ENCODE results near the gene GADD45B. TPM values are rescaled to one million over a fixed set of nuclear protein-coding genes. Genes with fewer than 3 reads are reported as not detected.
"Not testable (repeated sequence)": the region's sequence is repeated elsewhere in the genome, so short reads cannot be mapped to it uniquely, and the experiment has no call there.

The GADD45B gene
- polyA plus RNA-seq, 3 donors = 9.9 to 10.5 (median 10.1) TPM

- no peak for DNase-seq
Observed at GRCh38 chr19:2484178-2484937, 8.4 kb downstream of the GADD45B start.

GRCh38 chr19:2485428-2485827, 9.5 kb downstream of the GADD45B start:
- DNase-seq = no peak

DNA sequence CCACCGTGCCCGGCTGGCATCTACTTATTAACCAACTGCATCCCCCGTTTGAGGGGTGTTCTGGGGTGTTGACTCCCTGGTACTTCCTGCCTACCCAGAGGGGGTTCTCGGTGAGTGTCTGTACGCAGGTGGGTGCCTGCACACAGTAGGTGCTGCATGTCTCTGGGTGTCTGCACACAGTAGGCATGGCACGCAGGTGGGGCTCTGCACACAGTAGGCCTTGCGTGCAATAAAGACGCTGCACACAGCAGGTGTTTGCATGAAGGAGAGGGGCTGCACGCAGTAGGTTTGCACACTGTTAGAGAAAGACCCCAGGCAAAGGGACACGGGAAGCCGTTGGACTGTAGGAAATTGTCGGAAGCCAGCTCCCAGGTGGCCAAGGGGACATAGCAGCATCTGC, 11.2 kb downstream of the GADD45B start:
- DNase-seq = no peak

GRCh38 chr19:2487842-2488241, 11.9 kb downstream of the GADD45B start:
- no peak for DNase-seq

- no peak for DNase-seq
Observed at GRCh38 chr19:2488405-2488941, 12.5 kb downstream of the GADD45B start.

DNA sequence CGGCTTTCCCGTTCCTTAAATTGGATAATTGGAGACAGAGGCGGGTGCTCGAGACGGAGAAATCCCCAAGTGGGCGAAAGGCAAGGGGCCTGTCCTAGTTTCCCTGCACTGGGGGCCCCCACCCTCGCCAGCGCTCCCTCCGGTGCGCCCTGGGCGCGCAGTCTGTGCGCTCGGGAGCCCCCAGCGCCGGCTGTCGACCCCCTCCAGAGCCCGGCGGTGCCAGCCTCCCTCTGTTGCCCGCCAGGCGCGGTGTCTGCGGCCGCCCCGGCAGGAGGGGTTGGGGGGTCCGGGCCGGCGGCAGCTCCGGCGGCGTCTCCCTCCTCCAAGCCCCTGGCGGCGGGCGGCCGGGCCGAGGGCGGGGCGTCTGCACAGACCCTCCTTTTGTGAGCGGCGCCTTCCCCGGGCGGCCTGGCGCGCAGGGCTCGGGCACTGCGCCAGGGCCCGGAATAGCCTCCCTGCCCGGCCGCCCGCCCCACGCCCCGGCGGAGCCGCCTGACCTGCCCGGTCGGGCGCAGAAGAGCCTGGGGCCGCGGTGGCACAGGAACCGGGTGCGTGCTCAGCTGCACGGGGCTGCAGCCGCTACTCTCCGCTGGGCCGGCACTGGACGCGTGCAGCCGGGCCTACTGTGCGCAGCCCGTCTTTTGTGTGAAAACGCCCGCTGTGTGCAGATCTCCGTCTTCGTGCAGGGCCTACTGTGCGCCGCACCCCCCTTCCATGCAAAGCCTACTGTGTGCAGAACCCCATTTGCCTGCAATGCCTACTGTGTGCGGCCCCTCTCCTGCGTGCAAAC, 13.2 kb downstream of the GADD45B start:
- no peak for DNase-seq

GRCh38 chr19:2490659-2491058, 14.7 kb downstream of the GADD45B start:
- DNase-seq = no peak

- no peak for DNase-seq
Observed at GRCh38 chr19:2491130-2491801, 15.3 kb downstream of the GADD45B start.

GRCh38 chr19:2492870-2493269, 16.9 kb downstream of the GADD45B start:
- no peak for DNase-seq

DNA sequence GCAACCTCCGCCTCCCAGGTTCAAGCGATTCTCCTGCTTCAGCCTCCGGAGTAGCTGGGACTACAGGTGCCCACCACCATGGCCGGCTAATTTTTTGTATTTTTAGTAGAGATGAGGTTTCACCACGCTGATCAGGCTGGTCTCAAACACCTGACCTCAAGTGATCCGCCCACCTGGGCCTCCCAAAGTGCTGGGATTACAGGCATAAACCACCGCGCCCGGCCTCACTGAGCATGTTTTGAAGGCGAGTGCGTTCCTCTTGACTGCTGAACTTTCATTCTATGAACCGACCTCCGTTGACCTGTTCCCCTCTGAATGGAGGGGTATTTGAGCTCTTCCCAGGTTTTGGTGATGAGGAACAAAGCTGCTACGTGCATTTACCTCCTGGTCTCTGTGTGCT, 17.5 kb downstream of the GADD45B start:
- DNase-seq = not testable (repeated sequence)

DNA sequence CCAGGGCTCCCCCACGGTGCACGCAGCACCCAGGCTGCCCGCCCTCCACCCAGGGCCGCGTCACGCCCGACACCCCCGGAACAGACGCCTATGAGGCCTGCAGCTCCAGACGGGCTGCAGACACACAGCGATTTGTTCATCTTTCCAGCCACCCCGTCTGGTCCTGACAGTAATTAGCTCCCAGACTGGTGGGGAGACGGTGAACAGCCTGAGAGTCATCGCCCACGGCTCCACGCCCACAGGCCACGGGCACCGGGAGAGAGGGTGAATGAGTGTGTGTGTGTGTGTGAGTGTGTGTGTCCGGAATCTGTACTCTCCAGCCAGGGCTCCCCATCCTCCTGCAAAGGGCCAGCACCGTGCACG, 18.1 kb downstream of the GADD45B start:
- no peak for DNase-seq

DNA sequence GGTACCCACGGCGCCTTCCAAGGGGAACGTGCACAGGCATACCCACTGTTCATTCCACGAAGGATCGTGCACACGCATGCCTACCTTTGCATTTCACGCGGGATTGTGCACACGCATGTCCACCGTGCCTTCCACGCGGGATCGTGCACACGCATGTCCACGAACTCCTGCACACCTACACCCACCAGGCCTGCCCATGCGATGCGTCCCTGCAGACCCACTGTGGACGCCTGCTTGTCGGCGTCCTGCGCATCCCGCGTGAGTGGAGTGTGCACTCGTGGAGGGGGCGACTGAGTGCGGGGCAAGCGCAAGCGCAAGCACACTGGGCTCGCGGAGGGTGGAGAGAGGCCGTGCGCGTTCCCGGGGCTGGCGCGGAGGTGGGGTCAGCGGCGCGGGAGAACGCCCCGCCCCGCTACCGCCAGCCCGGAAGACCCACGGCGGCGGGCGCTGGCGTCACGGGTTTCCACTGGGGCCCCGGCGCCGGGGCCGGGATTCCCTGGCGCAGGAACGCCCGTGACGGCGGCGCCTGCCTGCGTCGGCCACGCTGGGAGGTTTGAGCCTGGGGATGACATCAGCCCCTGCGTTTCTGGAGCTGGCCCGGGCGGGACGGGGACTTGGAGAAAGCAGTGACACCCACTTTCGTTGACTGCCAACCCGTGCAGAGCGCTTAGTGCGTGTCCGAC, 18.7 kb downstream of the GADD45B start:
- no peak for DNase-seq

DNA sequence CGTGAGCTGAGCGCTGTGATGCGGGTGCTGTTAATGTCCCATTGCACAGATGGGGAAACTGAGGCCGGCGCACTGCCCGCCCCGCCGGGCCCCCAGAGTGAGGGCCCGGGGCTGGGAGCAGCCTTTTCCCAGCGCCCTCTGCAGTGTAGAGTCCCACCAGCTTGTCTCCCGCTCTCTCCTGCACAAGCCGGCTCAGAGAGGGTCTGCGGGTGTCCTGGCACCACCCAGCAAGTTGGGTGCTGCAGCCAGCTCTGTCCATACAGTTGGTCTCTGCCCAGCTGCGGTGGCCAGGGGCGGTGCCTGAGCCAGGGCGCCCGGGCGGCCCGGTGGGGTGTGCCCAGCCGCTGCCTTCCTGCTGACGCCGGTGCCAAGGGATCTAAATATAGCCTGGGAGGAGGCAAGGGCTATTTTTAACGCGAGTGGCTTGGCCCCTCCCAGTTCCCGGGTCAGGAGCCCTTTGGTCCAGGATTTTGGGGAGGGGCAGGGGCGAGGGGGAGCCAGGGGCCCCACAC, 19.3 kb downstream of the GADD45B start:
- no peak for DNase-seq

DNA sequence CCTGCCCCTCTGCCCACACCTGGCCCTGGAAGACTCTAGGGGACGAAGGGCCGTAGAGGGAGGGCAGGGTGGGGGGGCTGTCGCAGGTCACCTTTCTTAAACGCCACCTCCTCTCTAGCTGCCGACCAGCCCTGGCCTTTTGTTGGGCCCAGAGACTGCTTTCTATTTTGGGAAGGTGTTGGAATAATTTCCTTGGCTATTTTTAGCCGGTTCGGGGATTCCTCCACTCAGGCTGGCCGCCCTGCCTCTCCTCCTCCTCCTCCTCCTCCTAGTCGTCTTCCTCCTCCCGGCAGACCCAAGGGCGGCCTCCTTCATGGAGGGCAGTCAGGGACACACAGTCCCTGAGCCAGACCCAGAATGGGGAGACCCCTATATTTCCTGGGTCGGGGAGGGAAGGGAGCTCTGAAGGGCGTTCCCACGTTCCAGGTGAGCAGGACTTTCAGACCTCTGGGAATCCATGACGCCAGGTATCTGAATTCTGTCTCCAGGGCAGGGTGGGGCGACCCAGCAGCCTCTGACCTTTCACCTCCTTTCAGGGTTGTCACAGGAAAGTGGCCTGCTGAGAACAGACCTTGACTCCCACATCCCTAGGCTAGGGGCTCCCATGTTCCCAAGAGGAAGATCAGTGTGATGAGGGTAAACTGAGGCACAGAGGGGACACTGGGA, 19.9 kb downstream of the GADD45B start:
- no peak for DNase-seq

- no peak for DNase-seq
Observed at GRCh38 chr19:2497186-2497585, 21.3 kb downstream of the GADD45B start.

DNA sequence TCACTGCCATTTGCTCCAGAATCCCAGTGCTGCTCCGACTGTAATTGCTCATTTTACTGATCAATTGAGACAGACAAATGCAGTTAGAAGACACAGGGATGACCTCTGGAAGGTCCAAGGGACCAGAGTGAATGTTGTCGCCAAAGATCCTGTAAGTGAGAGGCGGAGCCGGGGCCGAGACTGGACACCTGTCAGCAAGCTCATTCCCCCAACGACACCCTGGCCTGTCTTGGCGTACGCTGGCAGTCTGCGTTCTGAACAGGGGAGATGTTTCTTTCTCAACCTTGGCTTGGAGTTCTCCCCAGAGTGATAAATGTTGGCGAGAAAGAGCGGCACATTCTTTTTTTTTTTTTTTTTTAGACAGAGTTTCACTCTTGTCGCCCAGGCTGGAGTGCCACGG, 24.2 kb downstream of the GADD45B start:
- DNase-seq = no peak

DNA sequence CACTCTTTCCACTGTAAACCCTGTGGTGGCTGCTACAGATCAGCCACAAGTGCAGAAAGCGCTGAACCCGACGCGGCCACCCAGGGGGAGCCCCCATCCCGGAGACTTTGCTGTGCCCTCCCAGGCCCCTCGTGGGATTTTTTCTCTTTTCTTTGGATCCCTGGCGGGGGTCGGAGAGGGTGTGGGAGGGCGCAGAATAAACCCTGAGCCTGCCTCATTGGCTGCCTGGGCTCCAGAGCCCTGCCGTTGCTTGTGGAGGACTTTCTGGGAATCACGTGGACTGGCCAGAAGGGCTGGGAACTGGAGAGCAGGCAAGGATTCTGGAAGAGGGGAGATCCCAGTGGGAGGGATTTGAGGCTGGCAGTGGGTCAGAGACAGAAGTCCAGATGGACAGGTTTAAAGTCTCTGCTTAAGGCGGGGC, 24.9 kb downstream of the GADD45B start:
- DNase-seq = no peak

DNA sequence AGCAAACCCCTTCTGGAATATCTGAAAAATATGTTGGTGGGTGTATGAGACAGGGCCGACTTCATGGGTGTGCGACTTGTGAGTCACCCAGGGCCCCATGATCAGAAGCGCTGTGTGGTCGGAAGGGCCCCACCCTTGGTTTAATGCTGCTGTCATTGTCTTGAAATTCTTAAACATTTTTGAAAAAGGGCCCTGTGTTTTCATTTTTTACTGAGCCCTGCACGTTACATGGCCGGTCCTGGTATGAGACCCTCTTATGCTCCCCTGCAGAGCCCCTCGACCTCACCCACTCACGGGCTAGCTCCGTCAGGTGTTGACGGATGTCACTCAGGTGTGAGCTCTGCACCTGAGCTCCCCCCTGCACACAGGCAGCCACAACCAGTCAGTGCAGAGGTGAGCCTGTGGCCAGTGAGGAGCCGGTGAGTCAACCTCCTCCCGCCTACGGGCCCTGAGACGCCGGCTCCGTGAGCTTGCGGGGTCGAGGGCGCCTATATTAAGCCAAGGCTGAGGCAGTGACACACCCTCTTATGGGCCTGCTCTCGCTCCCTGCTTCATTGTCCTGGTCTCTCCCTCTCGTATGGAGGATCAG, 27.7 kb downstream of the GADD45B start:
- no peak for DNase-seq

DNA sequence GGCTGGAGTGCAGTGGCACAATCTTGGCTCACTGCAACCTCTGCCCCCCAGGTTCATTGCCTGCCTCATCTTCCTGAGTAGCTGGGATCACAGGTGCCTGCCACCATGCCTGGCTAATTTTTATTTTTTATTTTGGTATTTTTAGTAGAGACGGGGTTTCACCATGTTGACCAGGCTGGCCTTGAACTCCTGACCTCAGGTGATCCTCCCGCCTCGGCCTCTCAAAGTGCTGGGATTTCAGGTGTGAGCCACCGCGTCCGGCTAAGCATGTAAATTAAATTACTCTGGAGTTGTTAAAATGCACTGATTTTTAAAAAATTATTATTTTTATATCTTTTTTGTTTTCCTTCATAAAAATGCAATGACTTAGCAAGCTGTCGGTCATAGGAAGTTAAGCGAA, 30.7 kb downstream of the GADD45B start:
- DNase-seq = not testable (repeated sequence)

GRCh38 chr19:2507109-2507508, 31.2 kb downstream of the GADD45B start:
- no peak for DNase-seq

- no peak for DNase-seq
Observed at GRCh38 chr19:2509096-2509495, 33.2 kb downstream of the GADD45B start.

Measured in renal pelvis (tissue), 4 donors.